Renal pelvis (tissue), 4 donors: Measurements from ENCODE around the gene ETS1. TPM values are rescaled to one million over a fixed set of nuclear protein-coding genes. Genes with fewer than 3 reads are reported as not detected.
A peak's percentile ranks its signal among the peaks of the same experiment; 100 is the strongest.

Source experiments
- DNase-seq: peaks from one replicate; pipeline ENCODE4 v3.0.0-alpha.2; 2013
- polyA plus RNA-seq, 3 donors: library from polyadenylated mRNA; unstranded; fragments of 120-200 nt; gene quantifications; one replicate each; pipeline ENCODE4 v1.2.1, GENCODE V29; 2013; ENCODE audit not compliant: insufficient read length in 3 of 3

Gene ETS1
- polyA plus RNA-seq, 3 donors = 64.4 to 68.6 (median 66.8) TPM

GRCh38 chr11:128575174-128575960 is 12.0 kb downstream of the ETS1 start:
- no peak for DNase-seq

DNA sequence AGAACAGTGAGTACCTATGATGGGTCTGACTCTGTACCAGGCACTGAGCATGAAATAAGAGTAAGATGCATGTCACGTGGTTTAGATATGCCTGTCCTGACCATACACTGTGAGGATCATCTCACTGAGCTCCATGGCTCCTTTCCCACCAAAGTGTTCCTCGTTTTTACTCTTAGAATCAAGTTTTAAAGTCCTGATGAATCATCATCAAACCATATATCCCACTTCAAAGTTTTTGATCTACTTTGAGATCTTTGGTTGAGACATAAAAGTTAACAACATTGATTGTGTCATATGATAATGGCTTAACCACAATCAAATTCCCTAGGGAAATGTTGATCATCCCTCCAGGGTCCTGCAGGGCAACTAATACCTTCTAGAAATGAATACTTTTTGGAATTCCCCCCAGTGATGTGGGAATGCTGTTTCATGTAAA is 12.8 kb downstream of the ETS1 start:
- DNase-seq = no peak

DNA sequence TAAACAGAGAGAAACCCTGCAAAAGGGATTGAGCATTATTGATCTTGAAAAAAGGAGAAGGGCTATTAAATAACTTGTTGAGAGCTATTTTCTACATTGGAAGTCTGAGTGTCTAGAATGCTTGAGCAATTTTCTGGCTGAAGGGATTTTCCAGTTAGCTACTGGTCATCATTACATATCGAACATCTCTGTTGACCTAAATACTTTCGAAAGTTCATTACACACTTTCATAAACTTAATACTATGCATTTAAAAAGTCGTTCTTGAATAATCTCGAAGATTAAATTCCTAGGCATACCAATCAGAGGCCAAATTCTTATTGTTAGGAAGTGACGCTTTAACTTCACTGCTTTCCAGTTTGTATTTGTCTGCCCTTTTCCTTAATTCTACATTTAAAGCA is 13.7 kb downstream of the ETS1 start:
- no peak for DNase-seq

- no peak for DNase-seq
Observed at GRCh38 chr11:128572965-128573364, 14.4 kb downstream of the ETS1 start.

GRCh38 chr11:128570632-128571031 is 16.7 kb downstream of the ETS1 start:
- DNase-seq = no peak

- no peak for DNase-seq
Observed at GRCh38 chr11:128569291-128569690, 18.1 kb downstream of the ETS1 start.

DNA sequence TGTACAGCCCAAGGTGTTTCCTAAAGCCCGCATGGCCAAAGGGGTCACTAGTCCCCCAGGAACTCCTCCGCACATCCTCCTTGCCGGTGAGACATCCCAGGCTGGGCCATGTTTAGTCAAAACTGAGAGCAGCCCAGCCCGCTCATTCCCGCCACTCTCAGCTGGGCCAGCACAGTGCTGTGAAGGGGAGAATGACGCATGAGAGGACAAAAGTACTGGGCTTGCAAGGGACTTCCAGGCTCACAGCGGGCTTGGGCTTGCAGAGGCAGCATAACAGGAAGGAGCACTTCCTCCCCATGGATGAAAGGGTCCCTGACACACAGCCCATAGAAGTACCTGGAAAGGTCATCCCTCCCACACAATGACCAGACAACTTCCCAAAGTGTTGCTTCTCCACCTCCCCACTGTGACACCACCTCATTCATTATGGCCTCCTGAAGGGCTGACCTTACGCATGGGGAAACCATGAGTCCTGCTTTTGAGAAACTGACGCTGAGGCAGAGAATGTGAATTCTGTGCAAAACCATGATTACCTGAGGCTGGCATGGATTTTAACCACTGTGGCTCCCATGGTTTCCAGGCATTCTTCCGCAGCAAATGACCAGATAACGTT is 19.1 kb downstream of the ETS1 start:
- DNase-seq = no peak

- DNase-seq = no peak
Observed at GRCh38 chr11:128567130-128567529, 20.2 kb downstream of the ETS1 start.

DNA sequence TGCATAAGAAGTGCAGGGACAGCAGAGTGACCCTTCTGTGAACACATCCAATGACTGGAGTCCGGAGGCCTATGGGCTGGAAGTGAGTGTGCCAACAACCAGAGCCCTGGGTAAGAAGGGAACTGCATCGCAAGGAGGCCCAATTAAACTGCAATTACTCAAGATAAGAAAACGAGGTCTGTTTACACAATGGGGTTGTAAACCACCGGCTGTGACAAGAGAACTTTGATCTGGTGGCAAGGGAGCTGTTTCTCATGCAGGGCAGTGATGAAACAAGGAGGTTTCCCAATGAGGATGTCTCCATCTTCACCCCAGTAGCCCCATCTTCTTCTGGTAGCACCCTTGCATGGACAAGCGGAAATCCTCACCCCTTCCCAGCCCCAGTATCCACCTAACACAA is 21.5 kb downstream of the ETS1 start:
- no peak for DNase-seq

DNA sequence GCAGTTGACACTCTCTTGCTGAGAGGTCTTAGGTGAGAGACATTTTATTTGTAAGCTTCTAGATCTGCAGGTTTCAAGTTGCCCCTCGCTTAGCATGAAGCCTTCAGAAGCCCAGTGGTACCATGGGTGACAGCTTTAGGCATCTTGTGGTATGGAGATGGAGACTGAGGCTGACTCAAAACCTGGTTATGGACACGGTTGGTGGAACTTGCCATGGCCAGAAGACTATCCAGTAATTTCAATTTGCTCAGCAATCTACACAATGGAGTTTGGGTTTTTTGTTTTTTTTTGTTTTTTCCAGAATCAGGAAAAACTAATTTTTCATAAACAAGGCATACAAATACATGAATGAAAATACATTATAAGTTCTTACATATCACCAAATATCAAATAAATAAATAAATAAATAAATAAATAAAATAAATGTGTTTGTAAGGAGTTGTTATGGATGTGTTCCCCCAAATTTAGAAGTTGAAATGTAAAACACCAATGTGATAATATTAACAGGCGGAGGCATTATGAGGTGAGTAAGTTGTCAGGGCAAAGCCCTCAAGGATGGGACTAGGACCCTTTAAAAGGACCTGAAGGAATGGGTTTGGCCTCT is 22.6 kb downstream of the ETS1 start:
- DNase-seq = no peak

- no peak for DNase-seq
Observed at GRCh38 chr11:128563942-128564641, 23.3 kb downstream of the ETS1 start.

GRCh38 chr11:128563308-128563707 is 24.1 kb downstream of the ETS1 start:
- no peak for DNase-seq

DNA sequence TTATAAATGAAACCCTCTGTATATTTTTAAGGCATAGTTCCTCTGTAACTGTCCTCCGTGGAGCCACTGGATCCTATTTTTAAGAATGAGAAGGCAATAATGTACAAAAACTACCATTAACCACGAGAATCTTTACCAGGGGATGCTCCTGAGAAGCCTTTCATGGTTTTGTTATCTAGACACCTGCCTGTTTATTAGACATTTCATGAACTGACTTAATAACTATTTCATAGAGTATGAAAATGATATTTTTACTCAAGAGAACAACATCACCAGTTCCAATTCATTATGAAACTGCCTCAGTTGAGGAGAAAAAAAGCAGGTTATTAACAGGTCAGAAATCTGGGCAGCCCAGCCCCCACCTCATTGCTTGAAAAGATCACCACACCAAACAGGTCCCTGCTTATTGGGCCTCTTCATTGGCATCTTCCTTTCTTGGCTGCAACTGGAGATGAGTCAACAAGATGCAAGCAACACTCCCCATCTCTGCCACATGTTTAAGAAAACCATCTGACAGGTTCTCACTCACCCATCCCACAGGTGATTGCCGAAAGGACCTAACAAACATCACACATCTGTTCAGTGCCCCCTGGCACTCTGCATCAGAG is 27.8 kb downstream of the ETS1 start:
- DNase-seq = no peak

DNA sequence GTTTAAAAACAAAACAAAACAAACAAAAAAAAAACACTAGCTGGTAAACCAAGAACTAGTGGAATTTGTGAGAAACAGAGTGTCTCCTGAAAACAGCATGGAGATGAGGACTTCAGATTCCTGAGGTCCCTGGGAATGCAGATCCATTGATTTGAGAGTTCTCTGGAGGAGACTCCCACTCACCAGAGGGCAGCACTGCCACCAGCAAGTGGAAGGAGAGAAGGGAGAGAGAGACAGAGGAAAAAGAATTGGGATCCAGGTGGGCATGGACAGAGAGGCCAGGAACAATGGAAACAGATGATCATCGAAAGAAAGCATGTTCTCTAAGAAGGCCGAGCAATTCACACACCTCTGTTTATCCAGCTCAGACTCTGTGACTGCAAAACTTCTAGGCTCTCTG is 31.8 kb downstream of the ETS1 start:
- no peak for DNase-seq

DNA sequence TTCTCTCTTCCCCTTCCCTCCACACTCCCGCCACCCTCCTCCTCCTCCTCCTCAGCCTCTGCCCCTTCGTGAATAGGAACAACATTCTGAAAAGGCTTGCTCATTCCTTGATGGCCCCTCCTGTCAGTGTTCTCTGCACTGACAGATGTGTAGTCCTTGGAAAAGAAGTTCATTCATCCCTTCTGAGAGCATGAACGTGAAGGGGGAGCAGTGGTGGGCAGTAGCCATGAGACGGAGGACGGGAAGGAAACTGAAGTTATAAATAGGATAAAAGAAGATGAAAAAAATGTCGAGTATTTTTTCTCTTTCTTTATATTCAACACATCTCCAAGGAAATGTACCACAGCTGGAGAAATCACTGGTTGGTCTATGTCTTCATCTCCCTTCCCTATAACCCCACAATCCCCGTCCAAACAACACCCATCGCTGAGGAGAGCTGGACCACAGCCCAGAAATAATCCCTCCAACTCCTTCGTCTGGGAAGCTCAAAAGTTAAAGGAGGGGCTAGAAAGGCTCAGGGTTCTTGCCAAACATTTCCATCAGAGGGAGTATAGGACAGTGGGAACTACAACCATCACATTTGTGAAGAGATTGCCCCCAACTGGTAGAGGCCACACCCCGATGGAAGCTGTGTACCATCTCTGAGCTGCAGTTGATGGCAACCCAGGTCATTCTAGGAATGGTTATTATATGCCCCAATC is 33.5 kb downstream of the ETS1 start:
- DNase-seq = peak; percentile 82

DNA sequence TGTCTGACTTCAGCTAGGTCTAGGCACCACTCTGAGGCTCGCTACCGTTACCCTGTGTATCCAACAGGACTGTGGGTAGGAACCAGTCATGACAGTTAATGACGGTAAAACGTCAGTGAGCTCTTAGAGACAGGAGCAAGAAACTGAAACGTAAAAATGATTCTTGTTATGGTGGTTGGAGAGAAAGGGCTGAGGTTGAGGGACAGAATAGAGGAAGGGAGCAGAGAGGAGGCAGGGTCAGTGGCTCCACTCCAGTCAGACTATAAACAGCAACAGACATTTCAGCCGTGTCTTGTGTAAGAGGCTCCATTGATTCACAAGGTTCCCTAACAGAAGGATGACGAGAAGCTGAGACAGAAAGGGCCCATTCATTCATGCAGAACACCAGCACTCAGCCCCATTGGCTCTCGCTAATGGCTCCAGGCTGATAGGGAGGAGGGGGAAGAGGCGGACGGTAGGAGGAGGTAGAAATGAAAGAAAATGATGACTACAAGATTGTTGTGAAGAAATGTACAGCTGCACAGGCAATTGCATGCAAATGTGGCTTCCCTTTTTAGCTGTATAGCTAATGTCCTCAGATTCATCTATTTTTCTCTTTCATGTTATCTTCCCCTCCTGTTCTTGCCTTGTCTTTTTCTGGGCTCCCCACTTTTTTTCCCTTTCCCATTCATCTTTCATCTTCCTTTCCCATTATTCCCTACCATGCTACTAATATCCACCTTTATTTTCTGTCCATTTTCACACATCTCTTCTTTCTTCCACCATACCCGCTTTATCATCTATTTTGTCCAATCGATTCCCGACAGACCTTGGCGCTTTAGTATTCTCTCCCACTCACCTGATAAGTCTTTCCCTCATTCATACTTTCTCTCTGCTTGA is 34.3 kb downstream of the ETS1 start:
- DNase-seq = no peak

GRCh38 chr11:128551611-128552335 is 35.6 kb downstream of the ETS1 start:
- no peak for DNase-seq

GRCh38 chr11:128551058-128551457 is 36.3 kb downstream of the ETS1 start:
- DNase-seq = no peak

GRCh38 chr11:128550261-128550821 is 37.0 kb downstream of the ETS1 start:
- no peak for DNase-seq
